ENCODE data around the gene CDV3. TPM values are rescaled to one million over a fixed set of nuclear protein-coding genes. Genes with fewer than 3 reads are reported as not detected.

The CDV3 gene
- total RNA-seq, 1 experiment from 2014 or later: 173 TPM

DNA sequence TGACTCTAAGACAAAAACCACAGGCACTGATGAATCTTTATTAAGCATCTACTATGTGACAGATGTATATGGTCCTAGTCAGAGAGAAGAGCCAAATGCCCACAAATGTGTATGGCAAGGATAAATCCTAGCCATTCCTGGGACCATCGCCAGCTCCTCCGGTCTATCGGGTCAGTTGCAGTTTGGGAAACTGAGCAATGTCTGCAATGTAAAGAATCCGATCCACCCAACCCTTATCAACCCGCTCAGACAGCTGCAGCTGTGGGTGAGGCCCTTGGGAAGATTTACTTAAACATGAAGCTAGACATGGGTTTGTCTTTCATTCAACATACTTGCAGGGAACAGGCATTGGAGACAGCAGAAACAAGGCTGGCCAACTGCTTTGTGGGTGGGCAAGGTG lies 40.5 kb upstream of the CDV3 start:
- Histone ChIP-seq H4K20me1 (ENCODE audit: control insufficient read depth, insufficient read depth, insufficient read length) (no peaks in the 10 kb centered on the region), H3K14ac (ENCODE audit: insufficient read depth, low read length) (no peak overlapping the region), H3K27me3 (ENCODE audit: insufficient read depth, low read length) (no peaks in the 10 kb centered on the region), H3K79me1 (ENCODE audit: insufficient read depth, low read depth, low read length, poor library complexity, severe bottlenecking) (no peaks in the 10 kb centered on the region), H2BK12ac (ENCODE audit: insufficient read length, low read depth, low read length) (no peak overlapping the region), H4K8ac (replicated peaks; ENCODE audit: insufficient read length, low read depth, low read length) (no peak overlapping the region), H3K56ac (ENCODE audit: insufficient read length, low read depth, low read length) (no peak overlapping the region), H3K18ac (ENCODE audit: insufficient read length, low read depth, low read length) (no peak overlapping the region), H2BK5ac (ENCODE audit: insufficient read length, low read length) (no peak overlapping the region), H2AFZ (ENCODE audit: low read length) (no peak overlapping the region), H4K91ac (ENCODE audit: insufficient read length, low read depth, low read length) (no peak overlapping the region), H3K4ac (ENCODE audit: low read depth, low read length) (no peak overlapping the region), H3T11ph (ENCODE audit: low read length) (no peak overlapping the region), H4K5ac (ENCODE audit: insufficient read length, low read depth, low read length) (no peak overlapping the region), H3K79me2 (ENCODE audit: insufficient read depth, low read length) (no peaks in the 10 kb centered on the region), H3K4me2 (ENCODE audit: insufficient read depth, insufficient read length, low read length) (no peak overlapping the region), H3K4me1 (ENCODE audit: insufficient read depth, low read length) (no peaks in the 10 kb centered on the region), H2BK120ac (ENCODE audit: low read depth, low read length, poor library complexity, severe bottlenecking) (no peak overlapping the region), H3K23me2 (ENCODE audit: insufficient read length, low read depth, low read length, poor library complexity, severe bottlenecking) (no peaks in the 10 kb centered on the region), H2BK15ac (ENCODE audit: low read depth, low read length) (no peak overlapping the region), H3K9ac (ENCODE audit: extremely low read depth, insufficient read length, low read length) (no peak overlapping the region), H2AK5ac (ENCODE audit: insufficient read length, low read length) (no peak overlapping the region), H2BK20ac (ENCODE audit: low read depth, low read length, poor library complexity, severe bottlenecking) (no peak overlapping the region), H3K9me3 (ENCODE audit: control insufficient read depth, low read depth, low read length) (peaks cover 5% of the 10 kb centered on the region), H3K27ac (ENCODE audit: insufficient read length, low read depth, low read length) (no peak overlapping the region), H3K23ac (ENCODE audit: insufficient read length, low read depth, low read length) (no peak overlapping the region)
- no peak overlapping the region for H3K27ac Mint-ChIP-seq
- H3K4me3 Mint-ChIP-seq: no peak overlapping the region
- TF ChIP-seq, protein P1, sequence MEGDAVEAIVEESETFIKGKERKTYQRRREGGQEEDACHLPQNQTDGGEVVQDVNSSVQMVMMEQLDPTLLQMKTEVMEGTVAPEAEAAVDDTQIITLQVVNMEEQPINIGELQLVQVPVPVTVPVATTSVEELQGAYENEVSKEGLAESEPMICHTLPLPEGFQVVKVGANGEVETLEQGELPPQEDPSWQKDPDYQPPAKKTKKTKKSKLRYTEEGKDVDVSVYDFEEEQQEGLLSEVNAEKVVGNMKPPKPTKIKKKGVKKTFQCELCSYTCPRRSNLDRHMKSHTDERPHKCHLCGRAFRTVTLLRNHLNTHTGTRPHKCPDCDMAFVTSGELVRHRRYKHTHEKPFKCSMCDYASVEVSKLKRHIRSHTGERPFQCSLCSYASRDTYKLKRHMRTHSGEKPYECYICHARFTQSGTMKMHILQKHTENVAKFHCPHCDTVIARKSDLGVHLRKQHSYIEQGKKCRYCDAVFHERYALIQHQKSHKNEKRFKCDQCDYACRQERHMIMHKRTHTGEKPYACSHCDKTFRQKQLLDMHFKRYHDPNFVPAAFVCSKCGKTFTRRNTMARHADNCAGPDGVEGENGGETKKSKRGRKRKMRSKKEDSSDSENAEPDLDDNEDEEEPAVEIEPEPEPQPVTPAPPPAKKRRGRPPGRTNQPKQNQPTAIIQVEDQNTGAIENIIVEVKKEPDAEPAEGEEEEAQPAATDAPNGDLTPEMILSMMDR (conservative IDR thresholded peaks at IDR 0.05): no peak
- H3K27me3 Mint-ChIP-seq (ENCODE audit: low read depth): no peaks in the 10 kb centered on the region
- H3K9me3 Mint-ChIP-seq: peaks cover 3 to 6% of the 10 kb centered on the region in 2 experiments; a peak in 3 of 5 replicates
- DNase-seq: no peak
- H3K36me3 Mint-ChIP-seq (ENCODE audit: insufficient read depth in 1 of 3, low read depth in 3 of 3): peaks cover 0 to 2% (median 0%) of the 10 kb centered on the region in 3 experiments; a peak in 1 of 7 replicates
- peaks cover 0 to 4% of the 10 kb centered on the region in 2 experiments; a peak in 1 of 4 replicates for H3K4me1 Mint-ChIP-seq
- WGBS (ENCODE audit: extremely low coverage, insufficient read length, low lambda C conversion rate): no CpG with 5 or more reads among the region's 5 CpGs

Measured in H9 (cell line).